GM20000 (cell line): ENCODE measurements around the gene DUOXA2.
A peak's percentile ranks its signal among the peaks of the same experiment; 100 is the strongest.

Experiments
- DNase-seq: peaks from one replicate; pipeline ENCODE4 v3.0.0; 2012; ENCODE audit warnings: low spot score
- TF ChIP-seq, protein P1 (sequence below): IDR thresholded peaks from 2 replicates; pipeline ENCODE4 v1.5.1; 2012; ENCODE audit warnings: mild to moderate bottlenecking, control low read depth; ENCODE audit errors: extremely low read depth, missing control alignments

DUOXA2 gene

DNA sequence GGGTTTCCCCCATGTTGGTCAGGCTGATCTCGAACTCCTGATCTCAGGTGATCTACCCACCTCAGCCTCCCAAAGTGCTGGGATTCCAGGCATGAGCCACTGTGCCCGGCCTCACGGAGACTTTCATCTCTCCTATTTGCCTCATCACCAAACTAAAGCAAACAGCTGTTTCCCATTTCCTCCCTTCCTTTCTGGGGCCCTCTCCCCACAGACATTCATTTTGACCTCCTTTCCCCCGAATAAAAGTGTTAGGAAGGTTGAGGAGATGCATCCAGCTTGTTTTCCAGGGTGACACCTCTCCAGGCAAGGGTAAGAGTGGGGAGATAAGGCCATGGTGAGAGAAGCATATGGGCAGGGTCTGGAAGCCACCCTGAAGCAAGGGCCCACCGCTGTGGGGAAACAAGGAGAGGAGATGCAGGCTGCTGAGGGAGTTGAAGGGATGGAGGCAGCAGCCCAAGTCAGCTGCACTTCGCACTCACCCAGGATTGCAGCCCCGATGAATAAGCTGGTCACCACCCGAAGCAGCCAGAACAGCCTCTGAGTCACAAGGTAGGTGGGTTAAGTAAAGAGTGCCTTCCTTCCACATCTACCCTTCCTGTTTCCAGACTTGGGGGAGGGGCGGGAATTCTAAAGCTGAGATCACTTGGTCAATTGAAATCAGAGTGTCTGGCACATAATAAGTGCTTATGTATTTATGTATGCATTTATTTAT, 7.7 kb downstream of the DUOXA2 start:
- DNase-seq = no peak
- TF ChIP-seq, protein P1, sequence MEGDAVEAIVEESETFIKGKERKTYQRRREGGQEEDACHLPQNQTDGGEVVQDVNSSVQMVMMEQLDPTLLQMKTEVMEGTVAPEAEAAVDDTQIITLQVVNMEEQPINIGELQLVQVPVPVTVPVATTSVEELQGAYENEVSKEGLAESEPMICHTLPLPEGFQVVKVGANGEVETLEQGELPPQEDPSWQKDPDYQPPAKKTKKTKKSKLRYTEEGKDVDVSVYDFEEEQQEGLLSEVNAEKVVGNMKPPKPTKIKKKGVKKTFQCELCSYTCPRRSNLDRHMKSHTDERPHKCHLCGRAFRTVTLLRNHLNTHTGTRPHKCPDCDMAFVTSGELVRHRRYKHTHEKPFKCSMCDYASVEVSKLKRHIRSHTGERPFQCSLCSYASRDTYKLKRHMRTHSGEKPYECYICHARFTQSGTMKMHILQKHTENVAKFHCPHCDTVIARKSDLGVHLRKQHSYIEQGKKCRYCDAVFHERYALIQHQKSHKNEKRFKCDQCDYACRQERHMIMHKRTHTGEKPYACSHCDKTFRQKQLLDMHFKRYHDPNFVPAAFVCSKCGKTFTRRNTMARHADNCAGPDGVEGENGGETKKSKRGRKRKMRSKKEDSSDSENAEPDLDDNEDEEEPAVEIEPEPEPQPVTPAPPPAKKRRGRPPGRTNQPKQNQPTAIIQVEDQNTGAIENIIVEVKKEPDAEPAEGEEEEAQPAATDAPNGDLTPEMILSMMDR = no peak

DNA sequence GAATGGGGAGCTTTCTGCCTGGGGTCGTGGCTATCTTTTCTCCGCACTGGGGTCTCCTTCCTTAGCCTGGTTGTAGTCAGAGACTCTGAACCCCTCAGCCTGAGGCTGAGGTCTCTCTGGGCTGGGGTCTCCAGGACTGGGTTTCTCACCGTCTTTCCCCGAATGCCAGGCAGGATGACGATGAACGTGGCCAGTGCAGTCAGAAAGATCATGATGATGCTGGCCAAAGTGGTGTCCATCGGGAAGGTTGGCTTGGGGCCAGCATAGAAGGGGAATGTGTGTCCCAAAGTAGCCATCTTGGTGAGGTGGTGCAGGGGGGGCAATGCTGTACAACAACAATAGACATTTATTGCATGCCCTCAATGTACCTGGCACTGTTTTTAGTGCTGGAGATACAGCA, 8.6 kb downstream of the DUOXA2 start:
- TF ChIP-seq, protein P1 = no peak
- no peak for DNase-seq

DNA sequence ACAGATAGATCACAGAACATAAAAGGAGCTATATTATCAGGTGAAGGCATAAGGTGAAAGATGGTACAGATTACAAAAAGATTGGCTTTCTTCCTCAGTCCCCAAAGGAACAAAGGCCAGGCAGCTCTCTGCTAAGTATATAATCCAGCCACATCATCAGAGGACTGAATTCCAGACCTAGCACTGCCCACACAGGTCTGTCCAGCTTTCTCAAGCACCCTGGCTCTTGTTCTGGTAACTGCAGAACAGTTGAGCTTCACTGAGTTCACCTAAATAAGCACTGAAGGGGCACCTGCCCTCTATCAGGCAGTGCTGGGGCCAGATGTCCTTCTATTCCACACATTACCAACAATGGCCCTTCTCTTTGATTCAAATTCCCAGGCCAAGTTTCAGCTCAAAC, 9.3 kb downstream of the DUOXA2 start:
- TF ChIP-seq, protein P1 = no peak
- no peak for DNase-seq

DNA sequence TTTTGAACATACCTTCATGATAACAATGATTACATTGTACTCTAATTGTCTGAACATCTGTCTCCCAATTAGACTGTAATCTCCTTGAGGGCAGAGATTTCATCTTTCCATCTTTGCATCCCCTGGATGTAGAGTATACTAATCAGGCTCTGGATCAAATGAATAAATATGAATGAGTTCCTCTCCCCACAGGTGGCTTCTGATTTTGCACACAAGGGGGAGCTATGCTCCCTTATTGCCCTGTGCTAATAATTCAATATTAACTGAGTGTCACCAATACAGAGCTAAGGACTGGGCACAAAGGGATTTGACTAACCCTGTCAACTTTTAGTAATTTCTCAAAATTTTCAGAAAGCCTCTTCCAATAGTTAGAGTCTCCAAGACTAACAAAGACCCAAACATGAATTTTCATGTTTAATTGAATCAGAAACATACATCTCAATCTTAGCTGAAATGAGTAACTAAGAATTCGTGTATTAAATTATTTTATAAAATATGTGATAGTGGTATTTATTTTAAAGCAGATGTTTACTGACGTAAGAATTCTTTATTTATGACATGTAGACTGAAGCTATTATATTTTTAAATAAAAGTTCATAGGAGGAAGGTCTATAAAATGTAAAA, 12.5 kb downstream of the DUOXA2 start:
- TF ChIP-seq, protein P1 = peak; percentile 60
- no peak for DNase-seq

DNA sequence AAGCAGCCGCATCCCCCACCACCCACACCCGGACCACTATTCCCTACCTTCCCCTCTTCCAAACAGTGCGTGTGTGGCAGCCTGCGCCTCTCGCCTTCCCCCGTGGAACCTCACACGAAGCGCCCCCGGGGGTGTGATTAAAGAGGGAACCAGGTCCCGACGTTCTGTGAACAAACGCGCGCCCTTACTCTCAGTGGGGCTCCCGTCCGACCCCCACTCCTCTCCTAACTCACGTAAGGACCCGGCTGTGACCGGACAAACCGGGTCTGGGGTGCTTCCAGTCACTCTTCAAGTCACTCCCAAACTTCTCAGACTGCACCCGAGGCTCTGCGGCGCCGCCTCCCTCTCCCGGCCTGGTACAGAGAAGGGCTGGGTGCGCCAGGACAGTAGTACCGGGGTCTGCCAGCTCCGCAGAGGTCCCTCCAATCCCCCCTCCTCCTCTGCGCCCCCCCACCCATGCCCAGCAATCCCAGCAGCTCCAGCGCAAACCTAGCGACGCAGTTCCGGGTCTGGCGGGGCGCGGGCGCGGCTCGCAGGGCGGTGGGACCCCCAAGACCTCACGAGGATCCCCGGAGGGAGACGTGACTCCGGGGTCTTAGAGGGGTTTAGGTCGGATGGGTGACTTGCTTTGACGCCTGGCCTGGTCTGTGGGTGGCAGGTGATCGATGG, 15.0 kb downstream of the DUOXA2 start:
- no peak for DNase-seq
- TF ChIP-seq, protein P1 = no peak

DNA sequence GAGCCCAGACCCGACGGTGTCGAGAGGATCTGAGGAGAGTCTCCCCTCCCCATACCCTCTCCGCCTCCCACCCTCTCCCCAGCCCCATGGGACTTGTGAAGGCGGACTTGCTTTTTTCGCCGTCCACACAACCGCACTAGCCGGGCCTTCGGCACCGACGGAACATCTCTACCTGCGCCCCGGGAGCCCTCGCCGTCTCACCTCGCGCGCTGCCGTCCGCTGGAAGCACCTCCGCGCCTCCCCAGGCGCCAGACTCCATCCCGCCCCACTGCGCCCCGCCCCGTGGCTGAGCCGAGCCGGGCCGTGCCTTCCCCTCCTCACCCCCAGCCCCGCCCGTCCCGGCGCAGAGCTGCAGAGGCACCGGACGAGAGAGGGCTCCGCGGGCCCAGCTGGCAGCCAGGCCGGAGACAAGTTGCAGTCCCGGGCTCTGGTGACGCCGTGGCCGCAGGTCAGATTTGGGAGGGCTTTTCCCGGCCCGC, 15.6 kb downstream of the DUOXA2 start, which contains the start of the genes DUOX1 and DUOXA1:
DUOX1 (plus strand) TSS at position 344 of the 479 bp plus-strand sequence. CDS start 1,973 bp downstream, outside the sequence.
DUOXA1 (minus strand) TSS at position 229 of the 479 bp plus-strand sequence. CDS start 6,865 bp downstream, outside the sequence.
- DNase-seq = no peak
- TF ChIP-seq, protein P1 = no peak
